GM21381 (cell line): ENCODE measurements around the gene PPA2.
A peak's percentile ranks its signal among the peaks of the same experiment; 100 is the strongest.
"Not testable (repeated sequence)": the region's sequence is repeated elsewhere in the genome, so short reads cannot be mapped to it uniquely, and the experiment has no call there.

Experiments used
- ATAC-seq: cut with Tn5 transposase; IDR thresholded peaks from one replicate; pipeline ENCODE4 v1.9.1; 2021; ENCODE audit warnings: mild to moderate bottlenecking, moderate library complexity; ENCODE audit not compliant: unreplicated experiment

Gene PPA2

DNA sequence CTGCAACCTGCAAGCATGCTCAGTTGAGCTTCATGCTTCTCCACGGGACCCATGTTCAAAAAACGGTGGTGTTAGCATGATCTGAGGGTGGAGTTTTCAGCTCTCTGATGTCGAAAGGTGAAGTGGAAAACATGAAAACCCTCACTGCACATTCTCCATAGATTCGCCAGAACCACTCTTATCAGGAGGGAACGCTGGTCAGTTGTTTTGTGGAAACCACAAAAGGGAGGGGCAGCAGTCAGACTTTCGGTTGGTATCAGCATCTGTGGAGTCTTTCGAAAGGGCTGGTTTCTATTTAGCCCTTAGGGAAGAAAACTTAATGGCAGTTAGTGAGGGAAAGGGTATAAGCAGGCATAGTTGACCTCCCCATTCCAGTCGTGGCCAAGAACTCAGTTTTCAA lies 12.6 kb downstream of the PPA2 start:
- no peak for ATAC-seq

- ATAC-seq = no peak
Observed at GRCh38 chr4:105460306-105460705, 13.6 kb downstream of the PPA2 start.

GRCh38 chr4:105458541-105458940 lies 15.3 kb downstream of the PPA2 start:
- not testable (repeated sequence) for ATAC-seq

DNA sequence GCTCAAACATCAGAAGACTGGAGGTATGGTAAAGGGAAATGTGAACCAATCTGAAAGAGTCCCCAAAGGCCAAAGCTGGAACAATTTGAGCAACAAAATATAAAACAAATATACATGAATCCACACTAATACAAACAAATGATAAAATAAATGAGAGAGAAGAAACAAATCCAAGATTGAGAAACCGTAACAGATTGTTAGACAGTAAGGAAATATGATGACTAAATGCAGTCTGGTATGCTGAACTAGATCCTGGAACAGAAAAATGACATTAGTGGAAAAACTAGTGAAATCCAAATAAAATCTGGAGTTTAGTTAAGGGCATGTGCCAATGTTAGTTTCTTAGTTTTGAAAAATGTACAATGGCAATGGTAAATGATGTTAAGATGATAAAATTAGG lies 15.9 kb downstream of the PPA2 start:
- no peak for ATAC-seq

DNA sequence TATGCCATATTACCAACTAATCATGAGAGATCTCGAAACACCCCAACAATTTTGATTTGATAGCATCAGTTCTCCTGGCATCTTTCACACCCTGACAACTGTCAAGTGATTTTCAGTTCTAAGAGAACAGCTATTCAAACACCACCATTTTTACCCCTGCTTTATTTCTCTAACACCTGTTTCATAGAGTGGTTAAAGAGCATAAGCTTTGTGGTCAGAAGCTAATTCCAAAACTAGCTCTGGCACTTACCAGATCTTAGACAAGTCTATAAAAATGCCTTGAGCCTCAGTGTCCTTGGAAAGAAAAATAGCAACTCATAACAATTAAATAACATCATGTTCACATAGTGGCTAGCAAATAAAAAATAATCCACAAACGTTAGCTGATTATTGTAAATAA lies 17.9 kb downstream of the PPA2 start:
- ATAC-seq = no peak

- no peak for ATAC-seq
Observed at GRCh38 chr4:105455182-105455581, 18.7 kb downstream of the PPA2 start.

GRCh38 chr4:105453550-105454205 lies 20.2 kb downstream of the PPA2 start:
- peak; percentile 86 for ATAC-seq

- no peak for ATAC-seq
Observed at GRCh38 chr4:105451346-105451745, 22.5 kb downstream of the PPA2 start.

DNA sequence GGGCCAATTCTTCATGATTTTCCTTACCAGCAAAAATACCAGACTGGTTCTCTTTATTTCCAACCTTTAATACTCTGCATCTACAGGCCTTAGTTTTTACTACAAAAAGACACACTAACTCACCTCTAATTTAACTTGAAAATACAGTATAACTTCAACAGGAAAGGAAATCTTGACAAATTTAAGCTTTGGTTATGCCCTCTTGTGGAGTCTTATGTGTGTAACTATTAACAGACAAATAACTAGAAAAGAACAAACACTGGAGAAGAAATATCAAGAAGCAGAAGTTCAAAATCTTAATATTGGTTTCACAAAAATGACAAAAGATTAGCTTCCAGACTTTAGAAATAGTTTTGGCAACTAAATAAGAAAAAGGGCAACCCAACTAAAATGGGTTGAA lies 33.0 kb downstream of the PPA2 start:
- no peak for ATAC-seq

- no peak for ATAC-seq
Observed at GRCh38 chr4:105437637-105438036, 36.2 kb downstream of the PPA2 start.

GRCh38 chr4:105436414-105436813 lies 37.4 kb downstream of the PPA2 start:
- ATAC-seq = no peak

DNA sequence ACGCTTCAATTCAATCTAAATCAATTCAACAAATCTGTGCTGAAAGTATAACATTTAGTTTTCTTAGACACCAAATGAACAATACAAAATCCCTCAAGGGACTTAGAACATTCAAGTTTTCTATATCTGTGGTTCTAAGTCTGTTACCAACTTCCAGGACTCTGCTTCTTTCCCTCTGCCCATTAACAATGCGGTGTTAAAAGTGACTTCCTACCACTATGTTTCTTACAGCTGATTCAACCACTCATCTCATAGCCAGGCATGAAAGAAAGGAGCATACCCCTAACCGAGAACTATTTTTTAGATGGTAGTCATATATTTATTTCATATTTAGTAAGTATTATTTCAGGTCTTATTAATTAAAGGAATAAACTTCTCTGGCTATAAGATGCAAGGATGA lies 38.9 kb downstream of the PPA2 start:
- no peak for ATAC-seq

DNA sequence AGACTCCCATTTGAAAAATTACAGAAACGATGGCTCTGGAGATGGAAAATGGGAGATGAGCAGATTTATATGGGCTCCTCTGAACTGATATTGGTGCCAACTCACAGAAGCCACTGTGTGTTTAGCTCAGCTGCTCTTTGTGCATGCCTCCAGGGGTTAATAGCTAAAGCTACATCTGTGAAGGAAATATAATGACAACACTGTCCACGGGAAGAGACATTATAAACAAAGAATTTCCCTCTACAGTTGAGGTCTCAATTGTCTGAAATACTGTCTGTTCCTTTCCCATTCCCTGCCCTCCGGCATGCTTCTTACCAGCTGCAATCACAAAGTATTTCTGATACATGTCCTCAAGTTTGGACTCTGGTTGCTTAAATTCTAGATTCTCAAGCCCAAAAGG lies 40.4 kb downstream of the PPA2 start:
- ATAC-seq = no peak

GRCh38 chr4:105432438-105432837 lies 41.4 kb downstream of the PPA2 start:
- ATAC-seq = no peak

DNA sequence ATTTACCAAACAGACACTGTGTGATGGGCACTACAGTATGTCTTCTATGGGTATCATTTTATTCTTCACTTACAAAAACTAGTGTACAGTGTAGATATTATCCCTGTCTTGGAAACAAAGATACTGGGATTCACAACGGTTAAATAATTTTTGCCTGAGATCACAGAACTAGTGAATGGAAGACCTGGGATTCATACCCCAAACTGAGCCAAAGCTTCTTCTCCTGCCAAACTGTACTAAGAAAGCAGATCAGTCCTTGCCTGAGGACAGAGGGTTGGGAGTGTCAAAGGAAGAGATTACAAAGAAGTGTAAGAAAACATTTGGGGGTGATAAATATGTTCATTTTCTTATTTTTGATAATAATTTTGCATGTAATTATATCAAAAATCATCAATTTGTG lies 43.1 kb downstream of the PPA2 start:
- no peak for ATAC-seq

DNA sequence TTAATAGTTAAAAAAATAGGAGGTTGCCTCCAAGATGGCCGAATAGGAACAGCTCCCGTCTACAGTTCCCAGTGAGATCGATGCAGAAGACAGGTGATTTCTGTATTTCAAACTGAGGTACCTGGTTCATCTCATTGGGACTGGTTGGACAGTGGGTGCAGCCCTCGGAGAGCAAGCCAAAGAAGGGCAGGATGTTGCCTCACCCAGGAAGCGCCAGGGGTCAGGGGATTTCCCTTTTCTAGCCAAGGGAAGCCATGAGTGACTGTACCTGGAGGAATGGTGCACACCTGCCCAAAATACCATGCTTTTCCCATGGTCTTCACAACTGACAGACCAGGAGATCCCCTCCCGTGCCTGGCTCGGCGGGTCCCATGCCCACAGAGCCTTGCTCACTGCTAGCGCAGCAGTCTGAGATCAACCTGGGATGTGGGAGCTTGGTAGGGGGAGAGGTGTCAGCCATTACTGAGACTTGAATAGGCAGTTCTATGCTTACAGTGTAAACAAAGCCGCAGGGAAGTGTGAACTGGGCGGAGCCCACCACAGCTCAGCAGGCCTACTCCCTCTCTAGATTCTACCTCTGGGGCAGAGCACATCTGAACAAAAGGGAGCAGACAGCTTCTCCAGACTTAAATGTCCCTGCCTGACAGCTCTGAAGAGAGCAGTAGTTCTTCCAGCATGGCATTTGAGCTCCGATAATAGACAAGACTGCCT lies 47.5 kb downstream of the PPA2 start:
- no peak for ATAC-seq

GRCh38 chr4:105422207-105422920 lies 51.5 kb downstream of the PPA2 start:
- ATAC-seq = no peak

GRCh38 chr4:105417624-105418023 lies 56.2 kb downstream of the PPA2 start:
- no peak for ATAC-seq

GRCh38 chr4:105415281-105415744 lies 58.5 kb downstream of the PPA2 start:
- ATAC-seq = no peak

GRCh38 chr4:105414316-105414715 lies 59.5 kb downstream of the PPA2 start:
- ATAC-seq = no peak

- not testable (repeated sequence) for ATAC-seq
Observed at GRCh38 chr4:105409135-105409534, 64.7 kb downstream of the PPA2 start.
